Bronchial epithelial cell (primary cell): ENCODE results near the gene CCS. TPM values are rescaled to one million over a fixed set of nuclear protein-coding genes. Genes with fewer than 3 reads are reported as not detected.

ENCODE experiments used
- DNase-seq: peaks from one replicate; pipeline ENCODE4 v3.0.0-alpha.2; 2010; ENCODE audit warnings: low read depth
- FAIRE-seq: peaks from 2 replicates; lab custom pipeline; 2011; peaks lifted over from hg19 to GRCh38; lab: Jason Lieb, UNC
- H3K27me3 ChIP-seq: 2 replicates; pipeline ENCODE4 v1.5.1; 2011; ENCODE audit warnings: low read length; ENCODE audit not compliant: control insufficient read depth, insufficient read depth
- H3K36me3 ChIP-seq: 2 replicates; pipeline ENCODE4 v1.5.1; 2011; ENCODE audit warnings: low read length; ENCODE audit not compliant: control insufficient read depth, insufficient read depth
- H3K4me3 ChIP-seq: 2 replicates; pipeline ENCODE4 v1.5.1; 2011; ENCODE audit warnings: mild to moderate bottlenecking, low read depth, low read length, control low read depth
- total RNA-seq: library from RNA; depleted of rRNA; stranded (reverse); fragments of >200 nt; gene quantifications from 2 replicates; pipeline ENCODE4 v1.2.1, GENCODE V29; 2014
- TF ChIP-seq, protein P1 (sequence below): IDR thresholded peaks from 2 replicates; pipeline ENCODE4 v1.5.1; 2011; ENCODE audit warnings: mild to moderate bottlenecking, moderate library complexity, low read length, control low read depth, inconsistent platforms; ENCODE audit not compliant: insufficient read depth, severe bottlenecking

CCS gene
- total RNA-seq, 1 donor from 2014 or later = 30.3 TPM

DNA sequence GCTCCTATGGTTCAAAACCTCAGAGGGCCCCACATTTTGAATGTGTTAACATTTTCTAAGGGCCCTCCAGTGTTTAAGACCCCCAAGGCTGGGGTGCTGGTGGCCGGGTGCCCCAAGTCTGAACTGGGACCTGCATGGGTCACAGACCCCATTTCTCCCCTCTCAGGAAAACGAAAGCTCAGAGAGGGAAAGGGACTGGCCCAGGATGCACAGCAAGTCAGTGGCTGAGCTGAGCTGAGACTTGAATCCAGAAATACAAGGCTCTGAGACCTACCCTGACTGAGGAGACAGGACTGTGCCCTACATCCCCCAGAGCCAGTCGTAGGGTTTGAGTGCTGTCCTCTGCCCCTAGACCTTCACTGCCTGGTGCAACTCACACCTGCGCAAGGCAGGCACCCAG lies 42.1 kb upstream of the CCS start:
- Histone ChIP-seq H3K36me3 (no peaks in the 10 kb centered on the region), H3K4me3 (no peak overlapping the region), H3K27me3 (peaks cover 5% of the 10 kb centered on the region)
- TF ChIP-seq, protein P1, sequence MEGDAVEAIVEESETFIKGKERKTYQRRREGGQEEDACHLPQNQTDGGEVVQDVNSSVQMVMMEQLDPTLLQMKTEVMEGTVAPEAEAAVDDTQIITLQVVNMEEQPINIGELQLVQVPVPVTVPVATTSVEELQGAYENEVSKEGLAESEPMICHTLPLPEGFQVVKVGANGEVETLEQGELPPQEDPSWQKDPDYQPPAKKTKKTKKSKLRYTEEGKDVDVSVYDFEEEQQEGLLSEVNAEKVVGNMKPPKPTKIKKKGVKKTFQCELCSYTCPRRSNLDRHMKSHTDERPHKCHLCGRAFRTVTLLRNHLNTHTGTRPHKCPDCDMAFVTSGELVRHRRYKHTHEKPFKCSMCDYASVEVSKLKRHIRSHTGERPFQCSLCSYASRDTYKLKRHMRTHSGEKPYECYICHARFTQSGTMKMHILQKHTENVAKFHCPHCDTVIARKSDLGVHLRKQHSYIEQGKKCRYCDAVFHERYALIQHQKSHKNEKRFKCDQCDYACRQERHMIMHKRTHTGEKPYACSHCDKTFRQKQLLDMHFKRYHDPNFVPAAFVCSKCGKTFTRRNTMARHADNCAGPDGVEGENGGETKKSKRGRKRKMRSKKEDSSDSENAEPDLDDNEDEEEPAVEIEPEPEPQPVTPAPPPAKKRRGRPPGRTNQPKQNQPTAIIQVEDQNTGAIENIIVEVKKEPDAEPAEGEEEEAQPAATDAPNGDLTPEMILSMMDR = no peak
- FAIRE-seq = no peak
- no peak for DNase-seq

DNA sequence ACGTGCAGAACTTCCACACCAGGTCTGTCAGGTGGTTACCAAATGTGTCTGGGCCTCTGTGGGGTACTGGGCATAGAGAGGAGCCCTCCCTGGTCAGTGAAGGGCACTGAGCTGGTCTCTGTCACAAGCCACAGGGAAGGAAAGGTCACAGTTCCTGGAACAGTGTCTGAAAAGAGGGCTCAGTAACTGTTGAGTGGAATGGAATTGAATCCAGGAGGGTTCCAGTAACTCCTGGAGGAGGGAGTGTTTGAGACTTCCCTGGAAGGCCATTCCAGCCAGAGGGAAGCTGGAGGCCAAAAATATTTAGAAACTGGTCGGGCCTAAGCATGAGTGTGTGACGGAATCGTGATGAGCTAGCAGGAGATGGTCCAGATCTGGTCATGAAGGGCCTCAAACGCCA lies 38.4 kb upstream of the CCS start:
- Histone ChIP-seq H3K4me3 (no peak overlapping the region), H3K27me3 (peaks cover 3% of the 10 kb centered on the region), H3K36me3 (no peaks in the 10 kb centered on the region)
- FAIRE-seq (no peak), DNase-seq (no peak)
- TF ChIP-seq, protein P1 = no peak

DNA sequence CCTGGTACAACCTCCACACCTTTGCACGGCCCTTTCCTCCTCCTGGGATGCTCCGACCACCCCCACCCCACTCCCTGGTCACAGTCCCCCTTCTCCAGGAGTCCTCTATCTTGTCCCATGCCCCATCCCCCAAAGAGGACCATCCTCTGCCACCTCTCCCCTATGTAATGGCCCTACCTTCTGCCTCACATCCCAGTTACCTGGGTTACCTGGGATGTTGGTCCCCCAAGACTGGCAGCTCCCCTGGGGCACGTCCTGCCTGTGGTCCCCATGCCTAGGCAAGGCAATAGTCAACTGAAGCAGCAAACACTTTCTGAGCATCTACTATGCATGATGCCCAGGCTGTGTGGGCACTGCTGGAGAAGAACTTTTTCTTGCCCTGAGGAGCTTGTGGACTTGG lies 37.6 kb upstream of the CCS start:
- Histone ChIP-seq H3K36me3 (no peaks in the 10 kb centered on the region), H3K4me3 (no peak overlapping the region), H3K27me3 (peaks cover 1% of the 10 kb centered on the region)
- no peak for FAIRE-seq
- TF ChIP-seq, protein P1 = no peak
- DNase-seq = no peak

DNA sequence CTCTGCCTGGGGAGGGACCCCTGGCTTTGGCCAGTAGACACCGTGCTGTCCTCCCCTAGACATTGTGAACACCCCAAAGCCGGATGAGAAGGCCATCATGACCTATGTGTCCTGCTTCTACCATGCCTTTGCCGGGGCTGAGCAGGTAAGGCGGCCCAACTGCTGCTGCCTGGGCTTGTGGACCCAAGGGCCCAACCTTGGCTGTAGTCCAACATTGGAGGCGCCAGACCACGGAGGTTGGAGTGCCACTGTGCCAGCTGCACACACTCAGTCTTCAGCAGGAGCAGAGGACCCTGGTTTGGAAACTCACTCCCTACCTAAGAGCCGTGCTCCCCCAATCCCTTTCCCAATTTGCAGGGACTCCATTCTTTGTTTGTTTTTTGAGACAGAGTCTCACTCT lies 36.9 kb upstream of the CCS start:
- Histone ChIP-seq H3K36me3 (no peaks in the 10 kb centered on the region), H3K4me3 (no peak overlapping the region), H3K27me3 (peaks cover 1% of the 10 kb centered on the region)
- DNase-seq = no peak
- FAIRE-seq = no peak
- TF ChIP-seq, protein P1 = no peak

DNA sequence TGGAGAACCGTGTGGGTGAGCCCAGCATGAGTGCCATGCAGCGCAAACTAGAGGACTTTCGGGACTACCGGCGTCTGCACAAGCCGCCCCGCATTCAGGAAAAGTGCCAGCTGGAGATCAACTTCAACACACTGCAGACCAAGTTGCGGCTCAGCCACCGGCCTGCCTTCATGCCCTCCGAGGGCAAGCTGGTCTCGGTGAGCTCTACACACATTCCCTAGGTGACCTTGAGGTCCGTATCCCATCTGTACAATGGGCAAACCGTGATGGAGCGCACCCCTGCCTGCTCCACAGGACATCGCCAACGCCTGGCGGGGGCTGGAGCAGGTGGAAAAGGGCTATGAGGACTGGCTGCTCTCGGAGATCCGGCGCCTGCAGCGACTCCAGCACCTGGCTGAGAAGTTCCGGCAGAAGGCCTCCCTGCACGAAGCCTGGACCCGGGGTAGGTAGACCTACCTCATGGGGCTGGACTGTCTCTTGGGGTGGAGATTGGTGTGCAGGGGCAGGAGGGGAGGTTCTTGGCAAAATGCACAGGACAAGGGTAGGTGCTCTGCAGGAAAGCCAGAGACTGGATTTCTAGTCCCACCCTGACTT lies 35.2 kb upstream of the CCS start:
- FAIRE-seq = no peak
- TF ChIP-seq, protein P1 = no peak
- peaks cover 1% of the 10 kb centered on the region for H3K27me3 ChIP-seq
- no peaks in the 10 kb centered on the region for H3K36me3 ChIP-seq
- no peak overlapping the region for H3K4me3 ChIP-seq
- no peak for DNase-seq
